Measurements from ENCODE around the gene CCDC33. TPM values are rescaled to one million over a fixed set of nuclear protein-coding genes. Genes with fewer than 3 reads are reported as not detected.

CCDC33 gene
- total RNA-seq, 1 donor from 2014 or later = not detected

- no peak for TF ChIP-seq CTCF (IDR thresholded peaks at IDR 0.05; ENCODE audit: insufficient read depth, low read length, severe bottlenecking)
- peak; percentile 89 for FAIRE-seq
- Histone ChIP-seq H3K27me3 (ENCODE audit: control insufficient read depth, insufficient read depth, low read length) (peaks cover 9% of the 10 kb centered on the region), H3K4me3 (ENCODE audit: low read depth, low read length) (no peak overlapping the region), H3K36me3 (ENCODE audit: control insufficient read depth, insufficient read depth, low read length) (no peaks in the 10 kb centered on the region)
- DNase-seq (ENCODE audit: low read depth) = no peak
Measured at GRCh38 chr15:74276560-74276959, 40.4 kb downstream of the CCDC33 start.

GRCh38 chr15:74277242-74277810 is 41.2 kb downstream of the CCDC33 start:
- H3K4me3 ChIP-seq (ENCODE audit: low read depth, low read length) = no peak overlapping the region
- DNase-seq (ENCODE audit: low read depth) (no peak), FAIRE-seq (no peak)
- H3K27me3 ChIP-seq (ENCODE audit: control insufficient read depth, insufficient read depth, low read length) = peaks cover 7% of the 10 kb centered on the region
- no peaks in the 10 kb centered on the region for H3K36me3 ChIP-seq (ENCODE audit: control insufficient read depth, insufficient read depth, low read length)
- TF ChIP-seq CTCF (IDR thresholded peaks at IDR 0.05; ENCODE audit: insufficient read depth, low read length, severe bottlenecking) = no peak

DNA sequence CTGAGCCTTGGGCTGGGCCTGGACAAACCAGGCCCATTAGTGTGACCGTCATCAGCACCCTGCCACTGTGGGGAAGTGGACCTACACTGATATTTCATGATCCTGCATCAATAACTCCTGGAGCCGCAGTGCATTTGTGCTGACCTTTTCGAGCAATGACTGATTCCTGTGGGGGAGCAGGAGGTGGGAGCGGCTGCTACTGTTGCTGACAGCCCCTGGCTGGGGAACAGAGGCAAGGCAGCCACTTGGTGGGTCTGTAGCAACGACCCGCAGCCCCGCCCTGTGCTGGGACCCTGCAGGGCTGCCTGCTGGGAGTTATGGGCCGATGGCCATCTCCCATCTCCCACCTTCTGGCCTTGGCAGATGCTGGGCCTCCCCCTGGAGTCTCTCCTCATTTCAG is 42.1 kb downstream of the CCDC33 start:
- TF ChIP-seq CTCF (IDR thresholded peaks at IDR 0.05; ENCODE audit: insufficient read depth, low read length, severe bottlenecking) = no peak
- no peak overlapping the region for H3K4me3 ChIP-seq (ENCODE audit: low read depth, low read length)
- H3K36me3 ChIP-seq (ENCODE audit: control insufficient read depth, insufficient read depth, low read length) = no peaks in the 10 kb centered on the region
- DNase-seq (ENCODE audit: low read depth) (no peak), FAIRE-seq (no peak)
- H3K27me3 ChIP-seq (ENCODE audit: control insufficient read depth, insufficient read depth, low read length) = peaks cover 7% of the 10 kb centered on the region

DNA sequence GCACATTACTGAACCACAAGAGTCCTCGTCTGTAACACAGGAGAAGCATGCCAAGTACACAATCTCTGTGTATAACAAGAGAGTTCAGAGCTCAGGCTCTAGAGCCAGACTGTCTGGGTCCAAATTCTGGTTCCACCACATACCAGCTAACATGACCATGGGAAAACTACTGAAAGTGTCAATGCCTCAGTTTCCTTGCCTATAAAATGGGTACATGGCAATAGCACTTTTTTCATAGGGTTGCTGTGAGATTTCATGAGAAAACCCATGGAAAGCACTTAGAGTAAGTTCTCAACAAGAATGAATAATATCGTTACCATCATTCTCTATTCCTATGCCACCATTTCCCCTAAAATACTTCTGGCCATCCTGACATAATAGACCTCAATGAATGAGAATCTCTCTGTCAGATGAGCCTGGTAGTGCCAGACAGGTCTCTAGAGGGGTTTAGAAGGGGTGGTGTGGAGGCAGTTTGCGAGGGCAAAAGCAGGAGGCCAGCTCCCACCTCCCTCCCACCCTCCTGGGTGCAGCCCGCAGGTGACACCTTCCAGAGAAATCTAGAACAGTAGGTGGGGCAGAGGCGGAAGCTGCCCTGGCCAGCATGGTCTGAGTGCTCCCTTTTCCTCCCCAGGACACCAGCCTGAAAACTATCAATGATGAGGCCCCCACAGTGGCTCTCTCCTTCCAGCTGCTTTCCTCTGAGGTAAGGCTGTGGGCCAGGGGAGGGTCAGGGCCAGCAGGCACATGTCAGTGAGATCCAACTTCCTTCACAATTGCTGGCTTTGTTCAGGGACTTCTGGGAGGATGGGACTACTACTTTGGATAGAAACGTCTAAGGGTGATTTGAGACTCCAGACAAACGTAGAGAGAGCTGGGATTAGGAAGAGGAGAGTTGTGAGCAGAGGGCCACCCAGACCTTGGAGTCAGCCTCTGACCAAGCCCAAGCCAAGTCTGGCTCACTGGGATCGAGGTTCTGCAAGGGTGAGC is 45.3 kb downstream of the CCDC33 start:
- FAIRE-seq (no peak), DNase-seq (ENCODE audit: low read depth) (no peak)
- peaks cover 13% of the 10 kb centered on the region for H3K27me3 ChIP-seq (ENCODE audit: control insufficient read depth, insufficient read depth, low read length)
- no peak overlapping the region for H3K4me3 ChIP-seq (ENCODE audit: low read depth, low read length)
- TF ChIP-seq CTCF (IDR thresholded peaks at IDR 0.05; ENCODE audit: insufficient read depth, low read length, severe bottlenecking) = no peak
- no peaks in the 10 kb centered on the region for H3K36me3 ChIP-seq (ENCODE audit: control insufficient read depth, insufficient read depth, low read length)

DNA sequence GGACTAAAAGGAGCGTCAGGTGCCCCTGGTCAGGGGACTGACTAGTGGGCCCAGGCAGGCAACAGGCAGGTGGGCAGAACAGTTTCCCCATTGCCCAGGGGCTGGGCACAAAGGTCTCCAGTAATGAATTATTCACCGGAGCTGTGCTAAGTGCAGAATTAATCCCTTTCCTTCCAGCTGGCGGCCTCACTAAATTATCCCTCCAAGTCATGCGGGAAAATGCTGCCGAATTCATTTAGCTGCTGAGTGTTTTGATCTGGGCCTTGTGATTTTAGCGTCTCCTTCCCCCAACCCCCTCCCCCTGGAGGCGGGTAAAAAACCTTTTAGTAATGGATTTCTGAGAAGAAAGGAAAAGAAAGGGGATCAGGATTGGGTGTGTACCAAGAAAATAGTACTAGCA is 47.2 kb downstream of the CCDC33 start:
- FAIRE-seq = no peak
- Histone ChIP-seq H3K27me3 (ENCODE audit: control insufficient read depth, insufficient read depth, low read length) (peaks cover 10% of the 10 kb centered on the region), H3K4me3 (ENCODE audit: low read depth, low read length) (no peak overlapping the region), H3K36me3 (ENCODE audit: control insufficient read depth, insufficient read depth, low read length) (no peaks in the 10 kb centered on the region)
- no peak for TF ChIP-seq CTCF (IDR thresholded peaks at IDR 0.05; ENCODE audit: insufficient read depth, low read length, severe bottlenecking)
- DNase-seq (ENCODE audit: low read depth) = no peak

Measured in bronchial epithelial cell (primary cell).